Esophagus muscularis mucosa (tissue), 4 donors: ENCODE data around the gene ZNF689. TPM values are rescaled to one million over a fixed set of nuclear protein-coding genes. Genes with fewer than 3 reads are reported as not detected.

Experiments
- DNase-seq: peaks from one replicate; pipeline ENCODE4 v3.0.0-alpha.2; 2017; ENCODE audit errors: extremely low spot score
- H3K27ac ChIP-seq, 4 donors: fragments of 200-600 bp; sonication (generic); replicated peaks in 1 of 4; 1 replicate in 3 of 4; 2 replicates in 1 of 4; pipeline ENCODE4 v1.5.1; 2016 to 2019; ENCODE audit warnings: mild to moderate bottlenecking in 1 of 4
- H3K27me3 ChIP-seq, 4 donors: fragments of 200-600 bp; sonication (generic); one replicate each; pipeline versions ENCODE4 v1.5.1 to v1.6.0; 2016 to 2019
- H3K36me3 ChIP-seq, 4 donors: fragments of 200-600 bp; sonication (generic); one replicate each; pipeline ENCODE4 v1.5.1; 2016 to 2019
- H3K4me1 ChIP-seq, 4 donors: fragments of 200-600 bp; sonication (generic); one replicate each; pipeline ENCODE4 v1.5.1; 2016 to 2019
- H3K4me3 ChIP-seq, 4 donors: fragments of 200-600 bp; sonication (generic); 1 replicate in 2 of 4; 2 replicates in 2 of 4; pipeline ENCODE4 v1.5.1; 2016 to 2019; ENCODE audit warnings: mild to moderate bottlenecking in 4 of 4, moderate library complexity in 1 of 4
- H3K9me3 ChIP-seq, 4 donors: fragments of 200-600 bp; sonication (generic); 1 replicate in 3 of 4; 2 replicates in 1 of 4; pipeline ENCODE4 v1.5.1; 2016 to 2019
- EP300 ChIP-seq: sonication (generic); formaldehyde crosslinking; IDR thresholded peaks from one replicate; pipeline ENCODE4 v1.6.1; 2017; ENCODE audit warnings: antibody characterized with exemption
- POLR2A ChIP-seq: fragments of 450-650 bp; IDR thresholded peaks from one replicate; pipeline ENCODE4 v1.6.1; 2017; ENCODE audit warnings: antibody characterized with exemption, moderate library complexity, mild to moderate bottlenecking, low read depth
- POLR2AphosphoS5 ChIP-seq, 2 donors: sonication (generic); formaldehyde crosslinking; IDR thresholded peaks; one replicate each; pipeline ENCODE4 v1.6.1; 2017; ENCODE audit warnings: antibody characterized with exemption in 2 of 2
- WGBS: methylation state at CpG from one replicate; pipeline ENCODE4 v1.1.5; 2018; 5-methylcytosine and 5-hydroxymethylcytosine counted together
- intact Hi-C: fragments of 100-400 bp; cut with DNase I; formaldehyde crosslinking; loops from one replicate; pipeline ENCODE4 v1.15.1; 2023
- total RNA-seq, 4 donors: library from RNA; depleted of rRNA; stranded (reverse); fragments of >200 nt; gene quantifications; one replicate each; pipeline versions ENCODE4 v1.1.0 to v1.2.1, GENCODE V29; 2016
- TF ChIP-seq, protein P1 (sequence below), 3 experiments: fragments of 200-600 bp in 2 of 3; fragments of 450-650 bp in 1 of 3; sonication (generic) in 2 of 3; IDR thresholded peaks; one replicate each; pipeline ENCODE4 v1.5.1; 2017 to 2019; ENCODE audit warnings: antibody characterized with exemption in 3 of 3, mild to moderate bottlenecking in 2 of 3, moderate library complexity in 1 of 3

Gene ZNF689
- total RNA-seq, 4 donors from 2014 or later = 9.1 to 14.5 (median 13.9) TPM

- no peak for DNase-seq
- TF ChIP-seq POLR2A (no peak), EP300 (no peak), POLR2AphosphoS5 (IDR thresholded peaks at IDR 0.05) (no peak)
- TF ChIP-seq, protein P1, sequence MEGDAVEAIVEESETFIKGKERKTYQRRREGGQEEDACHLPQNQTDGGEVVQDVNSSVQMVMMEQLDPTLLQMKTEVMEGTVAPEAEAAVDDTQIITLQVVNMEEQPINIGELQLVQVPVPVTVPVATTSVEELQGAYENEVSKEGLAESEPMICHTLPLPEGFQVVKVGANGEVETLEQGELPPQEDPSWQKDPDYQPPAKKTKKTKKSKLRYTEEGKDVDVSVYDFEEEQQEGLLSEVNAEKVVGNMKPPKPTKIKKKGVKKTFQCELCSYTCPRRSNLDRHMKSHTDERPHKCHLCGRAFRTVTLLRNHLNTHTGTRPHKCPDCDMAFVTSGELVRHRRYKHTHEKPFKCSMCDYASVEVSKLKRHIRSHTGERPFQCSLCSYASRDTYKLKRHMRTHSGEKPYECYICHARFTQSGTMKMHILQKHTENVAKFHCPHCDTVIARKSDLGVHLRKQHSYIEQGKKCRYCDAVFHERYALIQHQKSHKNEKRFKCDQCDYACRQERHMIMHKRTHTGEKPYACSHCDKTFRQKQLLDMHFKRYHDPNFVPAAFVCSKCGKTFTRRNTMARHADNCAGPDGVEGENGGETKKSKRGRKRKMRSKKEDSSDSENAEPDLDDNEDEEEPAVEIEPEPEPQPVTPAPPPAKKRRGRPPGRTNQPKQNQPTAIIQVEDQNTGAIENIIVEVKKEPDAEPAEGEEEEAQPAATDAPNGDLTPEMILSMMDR (IDR thresholded peaks at IDR 0.05) = no peak
- Histone ChIP-seq H3K9me3 (no peaks in the 10 kb centered on the region), H3K4me3 (peak overlapping the region; percentile 52 to 63 (median 58)), H3K27ac (peak overlapping the region; percentile 56 to 72 (median 70)), H3K27me3 (no peaks in the 10 kb centered on the region), H3K4me1 (peaks cover 8 to 40% (median 31%) of the 10 kb centered on the region in 4 donors), H3K36me3 (peaks cover 0 to 3% (median under 1%) of the 10 kb centered on the region in 4 donors)
- 16% methylated on average over 45 of the region's 46 CpGs for WGBS
- intact Hi-C loops = loop anchor here (5.0 kb wide), 1 partner anchor 71 kb away; no protein-coding TSS in a partner anchor
These were observed 48.9 kb downstream of the ZNF689 start for GRCh38 chr16:30561089-30561816.

DNA sequence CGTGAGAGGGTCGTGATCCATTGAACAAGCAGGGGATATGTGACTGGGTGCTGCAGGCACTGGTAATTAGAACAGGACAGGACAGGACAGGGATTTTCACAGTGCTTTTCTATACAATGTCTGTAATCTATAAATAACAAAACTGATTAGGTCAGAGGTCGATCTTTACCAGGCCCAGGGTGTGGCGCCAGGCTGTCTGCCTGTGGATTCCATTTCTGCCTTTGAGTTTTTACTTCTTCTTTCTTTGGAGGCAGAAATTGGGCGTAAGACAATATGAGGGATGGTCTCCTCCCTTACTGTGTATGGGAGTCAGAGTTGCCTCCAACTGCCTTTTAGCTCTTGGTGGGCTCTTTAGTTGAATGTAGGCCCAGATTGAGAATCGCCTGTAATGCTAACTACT lies 50.5 kb downstream of the ZNF689 start:
- no peak for DNase-seq
- Histone ChIP-seq H3K27me3 (no peaks in the 10 kb centered on the region), H3K36me3 (peaks cover 12 to 18% (median 16%) of the 10 kb centered on the region in 4 donors), H3K4me1 (peaks cover 9 to 47% (median 40%) of the 10 kb centered on the region in 4 donors), H3K4me3 (no peak overlapping the region), H3K27ac (no peak overlapping the region), H3K9me3 (no peaks in the 10 kb centered on the region)
- 95% methylated on average over 6 of the region's 6 CpGs for WGBS
- intact Hi-C loops = loop anchor here (5.0 kb wide), 1 partner anchor 73 kb away; no protein-coding TSS in a partner anchor
- TF ChIP-seq POLR2AphosphoS5 (IDR thresholded peaks at IDR 0.05) (no peak), POLR2A (no peak), EP300 (no peak)
- TF ChIP-seq, protein P1 (IDR thresholded peaks at IDR 0.05) = no peak

- TF ChIP-seq POLR2AphosphoS5 (IDR thresholded peaks at IDR 0.05) (no peak), POLR2A (no peak), EP300 (no peak)
- TF ChIP-seq, protein P1 (IDR thresholded peaks at IDR 0.05) = no peak
- DNase-seq = no peak
- 89% methylated on average over 21 of the region's 21 CpGs for WGBS
- H3K27me3 ChIP-seq = no peaks in the 10 kb centered on the region
- H3K4me3 ChIP-seq = peak overlapping the region; percentile 70 to 89 (median 79)
- H3K27ac ChIP-seq = peak overlapping the region; percentile 90 to 97 (median 92)
- no peaks in the 10 kb centered on the region for H3K9me3 ChIP-seq
- intact Hi-C loops = loop anchor here (1.0 kb wide), 1 partner anchor 24 kb away; no protein-coding TSS in a partner anchor
- H3K36me3 ChIP-seq = peaks cover 14 to 27% (median 23%) of the 10 kb centered on the region in 4 donors
- peaks cover 9 to 47% (median 41%) of the 10 kb centered on the region in 4 donors for H3K4me1 ChIP-seq
These were observed 51.3 kb downstream of the ZNF689 start for GRCh38 chr16:30558789-30559377.

DNA sequence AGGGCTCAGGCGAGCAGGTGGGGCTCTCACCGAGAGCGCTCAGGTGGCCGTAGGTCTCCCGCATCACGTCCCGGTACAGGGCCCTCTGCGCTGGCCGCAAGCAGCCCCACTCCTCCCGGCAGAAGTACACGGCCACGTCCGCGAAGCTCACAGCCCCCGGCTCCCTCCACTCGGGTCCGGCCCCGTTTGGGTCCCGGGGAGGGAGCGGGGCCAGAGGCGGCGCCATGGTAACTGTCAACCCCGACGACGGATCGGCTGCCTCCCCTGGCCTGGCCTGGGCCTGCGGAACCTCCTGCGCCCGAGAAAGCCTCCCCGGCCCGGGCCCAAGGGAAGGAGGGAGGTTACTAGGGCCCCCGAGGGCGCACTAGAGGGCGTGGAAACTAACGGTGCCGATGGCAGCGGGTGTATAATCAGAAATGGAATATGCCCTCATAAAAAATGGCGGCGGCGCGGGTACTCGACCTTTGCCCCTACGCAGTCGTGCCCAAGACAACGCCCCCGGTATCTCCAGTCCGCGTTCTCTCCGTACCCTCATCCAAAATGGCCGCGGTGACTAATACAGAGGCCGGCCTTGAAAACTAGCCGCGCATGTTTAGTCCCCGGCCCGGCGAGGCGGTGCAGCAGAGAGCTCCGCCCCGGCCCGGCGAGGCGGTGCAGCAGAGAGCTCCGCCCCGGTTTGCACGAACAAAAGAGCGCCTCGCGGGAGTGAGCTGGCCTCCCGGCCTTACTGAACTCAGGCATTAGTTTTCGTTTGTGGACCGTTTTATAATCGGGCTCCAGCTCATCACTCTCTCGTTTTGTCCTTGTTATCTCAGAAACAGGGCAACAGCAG lies 52.0 kb downstream of the ZNF689 start, which contains the start of gene ZNF764:
Gene ZNF764, minus strand, starts transcription at position 418 of the 832 bp plus-strand sequence. Its CDS starts 192 bp downstream, at position 226.
- intact Hi-C loops = loop anchor here (1.0 kb wide), 1 partner anchor 23 kb away; no protein-coding TSS in a partner anchor
- peaks cover 14 to 34% (median 27%) of the 10 kb centered on the region in 4 donors for H3K36me3 ChIP-seq
- peak; percentile 99 for DNase-seq
- H3K9me3 ChIP-seq = no peaks in the 10 kb centered on the region
- no peak for TF ChIP-seq EP300
- peak; percentile 81 to 85 for TF ChIP-seq POLR2AphosphoS5 (IDR thresholded peaks at IDR 0.05)
- TF ChIP-seq POLR2A = no peak
- TF ChIP-seq, protein P1 (IDR thresholded peaks at IDR 0.05) = peak in 1 of 3 experiments; percentile 13
- H3K4me1 ChIP-seq = peaks cover 9 to 52% (median 43%) of the 10 kb centered on the region in 4 donors
- no peaks in the 10 kb centered on the region for H3K27me3 ChIP-seq
- H3K4me3 ChIP-seq = peak within 1 kb of the TSS; percentile 70 to 89 (median 79)
- H3K27ac ChIP-seq = peak within 1 kb of the TSS; percentile 90 to 97 (median 92)
- WGBS = 0% methylated on average over 12 of the region's 74 CpGs
